C4-2B (cell line): Measurements from ENCODE around the gene TMPRSS11A.

ENCODE experiments used
- ZFX ChIP-seq: fragments of 450-650 bp; IDR thresholded peaks from 2 replicates; pipeline ENCODE4 v1.6.1; 2017
- TF ChIP-seq, protein P1 (sequence below): fragments of 450-650 bp; conservative IDR thresholded peaks from 2 replicates; pipeline ENCODE4 v1.5.1; 2017; ENCODE audit warnings: mild to moderate bottlenecking

DNA sequence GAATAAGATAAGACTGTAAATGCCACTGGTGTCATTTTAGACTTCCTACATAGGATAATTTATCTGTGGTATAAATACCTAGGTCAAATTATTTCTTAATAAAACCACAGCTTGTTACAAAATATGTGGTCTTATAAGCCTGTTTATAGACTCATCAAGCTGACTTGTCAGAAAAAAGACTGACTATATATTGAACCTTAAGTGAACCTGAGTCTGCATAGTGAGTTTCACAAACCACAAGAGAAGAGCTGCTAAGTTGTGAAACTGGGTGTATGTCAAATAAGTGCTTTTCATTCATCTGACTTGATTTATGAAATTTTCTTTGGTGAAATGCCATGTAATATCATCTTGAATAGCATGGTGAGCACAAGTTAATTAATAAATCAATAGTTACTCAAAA is 48.4 kb upstream of the TMPRSS11A start:
- TF ChIP-seq, protein P1, sequence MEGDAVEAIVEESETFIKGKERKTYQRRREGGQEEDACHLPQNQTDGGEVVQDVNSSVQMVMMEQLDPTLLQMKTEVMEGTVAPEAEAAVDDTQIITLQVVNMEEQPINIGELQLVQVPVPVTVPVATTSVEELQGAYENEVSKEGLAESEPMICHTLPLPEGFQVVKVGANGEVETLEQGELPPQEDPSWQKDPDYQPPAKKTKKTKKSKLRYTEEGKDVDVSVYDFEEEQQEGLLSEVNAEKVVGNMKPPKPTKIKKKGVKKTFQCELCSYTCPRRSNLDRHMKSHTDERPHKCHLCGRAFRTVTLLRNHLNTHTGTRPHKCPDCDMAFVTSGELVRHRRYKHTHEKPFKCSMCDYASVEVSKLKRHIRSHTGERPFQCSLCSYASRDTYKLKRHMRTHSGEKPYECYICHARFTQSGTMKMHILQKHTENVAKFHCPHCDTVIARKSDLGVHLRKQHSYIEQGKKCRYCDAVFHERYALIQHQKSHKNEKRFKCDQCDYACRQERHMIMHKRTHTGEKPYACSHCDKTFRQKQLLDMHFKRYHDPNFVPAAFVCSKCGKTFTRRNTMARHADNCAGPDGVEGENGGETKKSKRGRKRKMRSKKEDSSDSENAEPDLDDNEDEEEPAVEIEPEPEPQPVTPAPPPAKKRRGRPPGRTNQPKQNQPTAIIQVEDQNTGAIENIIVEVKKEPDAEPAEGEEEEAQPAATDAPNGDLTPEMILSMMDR: no peak
- TF ChIP-seq ZFX: no peak
